ENCODE results near the gene KCNH4. TPM values are rescaled to one million over a fixed set of nuclear protein-coding genes. Genes with fewer than 3 reads are reported as not detected.

The KCNH4 gene
- total RNA-seq, 1 donor from 2014 or later: 0.70 TPM

Other genes starting within 250 kb of the KCNH4 start
- 79.3 and 97.1 TPM in 2 replicates for gene CNP, start 214.3 kb downstream of the KCNH4 start, total RNA-seq
- 76.2 and 77.3 TPM in 2 replicates for gene DNAJC7, start 163.7 kb downstream of the KCNH4 start, total RNA-seq
- gene NKIRAS2, start 161.1 kb downstream of the KCNH4 start, total RNA-seq: 90.9 and 95.7 TPM in 2 replicates
- 0.70 TPM in 1 of 2 replicates, not detected in the other for gene C17orf113, start 130.5 kb downstream of the KCNH4 start, total RNA-seq
- not detected in 2 replicates for gene ZNF385C, start 82.7 kb downstream of the KCNH4 start, total RNA-seq
- gene DHX58, start 68.4 kb downstream of the KCNH4 start, total RNA-seq: 6.5 and 11.3 TPM in 2 replicates
- gene KAT2A, start 59.8 kb downstream of the KCNH4 start, total RNA-seq: 24.1 and 26.2 TPM in 2 replicates
- gene HSPB9, start 58.3 kb downstream of the KCNH4 start, total RNA-seq: not detected in 2 replicates
- 224 and 227 TPM in 2 replicates for gene RAB5C, start 26.2 kb downstream of the KCNH4 start, total RNA-seq
- gene HCRT, start 4.3 kb upstream of the KCNH4 start, total RNA-seq: not detected in 2 replicates
- 13.7 and 14.3 TPM in 2 replicates for gene GHDC, start 13.4 kb upstream of the KCNH4 start, total RNA-seq
- gene STAT5B, start 95.2 kb upstream of the KCNH4 start, total RNA-seq: 31.0 and 48.5 TPM in 2 replicates
- 14.6 and 21.9 TPM in 2 replicates for gene STAT5A, start 107.4 kb upstream of the KCNH4 start, total RNA-seq
- gene STAT3, start 207.3 kb upstream of the KCNH4 start, total RNA-seq: 135 and 186 TPM in 2 replicates
- gene CAVIN1, start 242.1 kb upstream of the KCNH4 start, total RNA-seq: 741 and 765 TPM in 2 replicates